Psoas muscle (tissue), 8 donors: ENCODE results near the gene CFAP299. TPM values are rescaled to one million over a fixed set of nuclear protein-coding genes. Genes with fewer than 3 reads are reported as not detected.
"Not testable (repeated sequence)": the region's sequence is repeated elsewhere in the genome, so short reads cannot be mapped to it uniquely, and the experiment has no call there.

ENCODE experiments used
- ATAC-seq, 4 donors: fragments of 200-7000 bp; cut with Tn5 transposase; one replicate each; pipeline ENCODE4 v1.9.1; 2020; ENCODE audit warnings: moderate library complexity in 3 of 4, mild to moderate bottlenecking in 2 of 4
- DNase-seq, 2 donors: peaks; one replicate each; pipeline ENCODE4 v3.0.0-alpha.2; 2020
- H3K27ac ChIP-seq: fragments of 200-600 bp; one replicate; pipeline ENCODE4 v1.8.0; 2022
- H3K27me3 ChIP-seq, 3 donors: fragments of 200-600 bp in 1 of 3; one replicate each; pipeline versions ENCODE4 v1.6.1 to v1.8.0; 2013 to 2022; ENCODE audit warnings: low read length in 2 of 3, mild to moderate bottlenecking in 2 of 3, moderate library complexity in 1 of 3; ENCODE audit not compliant: insufficient read depth in 3 of 3
- H3K36me3 ChIP-seq, 2 donors: fragments of 200-600 bp in 1 of 2; one replicate each; pipeline versions ENCODE4 v1.6.1 to v1.8.0; 2013 to 2022; ENCODE audit warnings: low read depth in 1 of 2, mild to moderate bottlenecking in 1 of 2, moderate library complexity in 1 of 2; ENCODE audit not compliant: insufficient read depth in 1 of 2
- H3K4me1 ChIP-seq: fragments of 200-600 bp; one replicate; pipeline ENCODE4 v1.8.0; 2022
- H3K4me3 ChIP-seq: fragments of 200-600 bp; one replicate; pipeline ENCODE4 v1.8.0; 2022; ENCODE audit warnings: mild to moderate bottlenecking
- H3K9me3 ChIP-seq: fragments of 200-600 bp; one replicate; pipeline ENCODE4 v1.8.0; 2022
- WGBS, 3 donors: extraction: QIAGEN DNeasy Blood & Tissue Kit; methylation state at CpG; one replicate each; pipeline versions ENCODE4 v1.1.6 to v1.1.7; 2013; 5-methylcytosine and 5-hydroxymethylcytosine counted together
- intact Hi-C, 2 donors: fragments of 100-400 bp; cut with DNase I; formaldehyde crosslinking; loops; one replicate each; pipeline versions ENCODE4 v1.11.0 to v1.14.2; 2022
- polyA plus RNA-seq, 3 donors: library from polyadenylated mRNA; stranded (reverse); fragments of 200-250 nt; gene quantifications; one replicate each; pipeline ENCODE4 v1.2.3, GENCODE V29; 2013
- total RNA-seq, 4 donors: library from RNA; stranded (reverse); fragmentation: NEBNext Ultra II Directional in 2 of 4; extraction: Animal tissue kit (Norgen Biotek cat#: 25700) in 2 of 4; gene quantifications; one replicate each; pipeline versions ENCODE4 v1.2.1 to v1.2.4, GENCODE V29; 2021 to 2023
- TF ChIP-seq, protein P1 (sequence below): fragments of 200-600 bp; IDR thresholded peaks from one replicate; pipeline ENCODE4 v1.8.0; 2022; ENCODE audit warnings: antibody characterized with exemption
- donor health status: healthy with polysubstance abuse.
- donor health status: DM: no; HTN: no; CAD: no; lungs with moderate emphysema.
- donor health status: Bipolar disorder and iron deficiency.
- donor health status: healthy.
- donor health status: DM: yes; HTN: yes; CAD: no.
- donor health status: DM: no; HTN: no; CAD: no.
- donor health status: DM: no; HTN: no; CAD: no.
- donor health status: DM: yes; HTN: yes; CAD: no.

The CFAP299 gene
- total and polyA plus RNA-seq, 7 donors = not detected

DNA sequence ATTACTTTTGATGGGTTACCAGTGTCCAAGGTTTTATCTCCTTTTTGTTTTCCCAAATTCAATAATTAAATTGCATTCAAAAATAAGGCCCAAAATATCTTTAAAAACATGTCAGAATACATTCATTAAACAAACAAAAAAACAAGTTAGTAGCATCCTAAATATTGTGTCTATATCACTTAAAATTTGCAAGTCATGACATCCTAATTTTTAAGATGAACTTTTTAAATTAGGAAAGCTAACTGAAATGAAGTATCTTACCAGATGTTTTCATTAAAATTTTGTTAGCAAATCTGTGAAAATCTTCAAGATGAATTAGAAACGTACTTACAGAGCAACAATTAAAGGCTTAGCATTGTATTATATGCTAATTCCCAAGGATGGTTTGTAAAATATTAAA lies 962 bp upstream of the CFAP299 start:
- no peaks in the 10 kb centered on the region for H3K4me1 ChIP-seq
- no peak for DNase-seq
- no peaks in the 10 kb centered on the region for H3K36me3 ChIP-seq
- TF ChIP-seq, protein P1, sequence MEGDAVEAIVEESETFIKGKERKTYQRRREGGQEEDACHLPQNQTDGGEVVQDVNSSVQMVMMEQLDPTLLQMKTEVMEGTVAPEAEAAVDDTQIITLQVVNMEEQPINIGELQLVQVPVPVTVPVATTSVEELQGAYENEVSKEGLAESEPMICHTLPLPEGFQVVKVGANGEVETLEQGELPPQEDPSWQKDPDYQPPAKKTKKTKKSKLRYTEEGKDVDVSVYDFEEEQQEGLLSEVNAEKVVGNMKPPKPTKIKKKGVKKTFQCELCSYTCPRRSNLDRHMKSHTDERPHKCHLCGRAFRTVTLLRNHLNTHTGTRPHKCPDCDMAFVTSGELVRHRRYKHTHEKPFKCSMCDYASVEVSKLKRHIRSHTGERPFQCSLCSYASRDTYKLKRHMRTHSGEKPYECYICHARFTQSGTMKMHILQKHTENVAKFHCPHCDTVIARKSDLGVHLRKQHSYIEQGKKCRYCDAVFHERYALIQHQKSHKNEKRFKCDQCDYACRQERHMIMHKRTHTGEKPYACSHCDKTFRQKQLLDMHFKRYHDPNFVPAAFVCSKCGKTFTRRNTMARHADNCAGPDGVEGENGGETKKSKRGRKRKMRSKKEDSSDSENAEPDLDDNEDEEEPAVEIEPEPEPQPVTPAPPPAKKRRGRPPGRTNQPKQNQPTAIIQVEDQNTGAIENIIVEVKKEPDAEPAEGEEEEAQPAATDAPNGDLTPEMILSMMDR = no peak
- no peak overlapping the region for H3K4me3 ChIP-seq
- no peak overlapping the region for H3K27ac ChIP-seq
- no peak for ATAC-seq
- 38 to 64% (median 51%) methylated on average over 1 of the region's 1 CpG for WGBS, 3 donors
- no peaks in the 10 kb centered on the region for H3K9me3 ChIP-seq
- intact Hi-C loops = no loop called here
- H3K27me3 ChIP-seq = peaks cover 0 to 28% (median 4%) of the 10 kb centered on the region in 3 donors

DNA sequence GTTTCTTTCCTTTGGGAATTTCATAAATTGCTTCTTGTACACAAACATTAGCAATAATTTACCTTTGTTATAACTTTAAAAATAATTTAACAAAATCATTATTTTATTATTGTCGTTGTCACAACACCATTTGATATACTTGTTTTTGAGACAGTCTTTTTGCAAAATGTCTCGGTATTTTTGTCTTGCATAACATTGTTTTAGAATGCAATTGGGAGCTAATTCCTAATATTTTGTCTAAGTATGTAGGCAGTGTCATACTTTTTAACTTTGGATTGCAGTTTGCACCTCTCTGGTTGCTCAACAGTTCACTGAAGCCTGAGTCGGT lies 340 bp upstream of the CFAP299 start:
- TF ChIP-seq, protein P1 = no peak
- intact Hi-C loops = no loop called here
- H3K4me1 ChIP-seq = no peaks in the 10 kb centered on the region
- peak overlapping the region; percentile 72 for H3K4me3 ChIP-seq
- WGBS, 3 donors = 6 to 12% (median 9%) methylated on average over 3 of the region's 3 CpGs
- H3K9me3 ChIP-seq = no peaks in the 10 kb centered on the region
- ATAC-seq = no peak
- no peaks in the 10 kb centered on the region for H3K36me3 ChIP-seq
- H3K27me3 ChIP-seq = peaks cover 0 to 28% (median 4%) of the 10 kb centered on the region in 3 donors
- DNase-seq = no peak
- H3K27ac ChIP-seq = no peak overlapping the region

DNA sequence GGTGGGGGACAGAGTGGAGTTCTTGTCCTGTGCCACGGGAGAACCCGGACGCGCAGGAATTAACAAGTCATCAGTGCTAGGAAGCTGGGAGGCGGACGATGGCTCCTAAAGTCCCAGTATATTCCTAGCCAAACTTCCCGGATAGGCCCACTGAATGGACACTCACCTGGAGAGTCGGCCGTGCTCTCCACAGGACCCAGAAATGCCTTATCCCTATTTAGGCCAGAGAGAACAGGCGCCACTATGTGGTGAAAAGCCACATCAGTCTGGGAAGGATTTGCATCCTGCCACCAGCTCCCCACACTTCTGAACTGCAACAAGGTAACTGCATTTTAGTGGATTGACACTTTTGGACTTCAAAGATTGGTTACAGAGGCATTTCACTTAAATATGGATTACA lies 1.1 kb downstream of the CFAP299 start:
- DNase-seq (no peak), ATAC-seq (no peak)
- H3K36me3 ChIP-seq = no peaks in the 10 kb centered on the region
- peak overlapping the region; percentile 72 for H3K4me3 ChIP-seq
- H3K27me3 ChIP-seq = peaks cover 0 to 28% (median 0%) of the 10 kb centered on the region in 3 donors
- intact Hi-C loops = no loop called here
- TF ChIP-seq, protein P1 = no peak
- no peak overlapping the region for H3K27ac ChIP-seq
- 13 to 18% (median 14%) methylated on average over 10 of the region's 10 CpGs for WGBS, 3 donors
- no peaks in the 10 kb centered on the region for H3K9me3 ChIP-seq
- no peaks in the 10 kb centered on the region for H3K4me1 ChIP-seq

DNA sequence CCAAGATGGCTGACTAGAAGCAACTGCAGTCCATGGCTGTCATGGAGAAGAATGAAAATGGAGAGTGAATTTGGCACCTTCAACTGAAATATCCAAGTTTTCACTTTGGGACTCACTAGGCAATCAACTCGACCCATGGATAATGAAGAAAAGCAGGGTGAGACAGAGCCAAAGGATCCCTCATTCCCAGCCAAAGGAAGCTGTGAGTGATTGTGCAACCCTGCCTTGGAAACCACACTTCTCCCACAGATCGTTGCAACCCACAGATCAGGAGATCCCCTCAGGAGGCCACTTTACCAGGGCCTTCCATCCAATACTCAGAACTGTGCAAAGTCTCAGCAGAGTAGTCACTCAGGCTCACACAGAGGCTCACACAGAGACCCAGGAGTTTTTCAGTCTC lies 4.5 kb downstream of the CFAP299 start:
- no peak for DNase-seq
- Histone ChIP-seq H3K36me3 (no peaks in the 10 kb centered on the region), H3K27ac (no peak overlapping the region), H3K4me1 (no peaks in the 10 kb centered on the region), H3K27me3 (peaks cover 0 to 13% (median 0%) of the 10 kb centered on the region in 3 donors), H3K9me3 (peaks cover 9% of the 10 kb centered on the region), H3K4me3 (no peak overlapping the region)
- intact Hi-C loops = no loop called here
- ATAC-seq = no peak
- TF ChIP-seq, protein P1 = no peak
- WGBS, 3 donors = 24 to 36% (median 29%) methylated on average over 2 of the region's 2 CpGs

DNA sequence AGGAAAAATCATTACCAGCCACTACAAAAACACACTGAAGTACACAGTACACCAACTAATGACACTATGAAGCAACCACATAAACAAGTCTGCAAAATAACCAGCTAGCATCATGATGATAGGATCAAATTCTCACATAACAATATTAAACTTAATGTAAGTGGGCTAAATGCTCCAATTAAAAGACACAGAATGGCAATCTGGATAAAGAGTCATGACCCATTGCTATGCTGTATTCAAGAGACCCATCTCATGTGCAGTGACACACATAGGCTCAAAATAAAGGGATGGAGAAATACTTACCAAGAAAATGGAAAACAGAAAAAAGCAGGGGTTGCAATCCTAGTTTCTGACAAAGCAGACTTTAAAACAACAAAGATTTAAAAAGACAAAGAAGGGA lies 7.2 kb downstream of the CFAP299 start:
- H3K27ac ChIP-seq, H3K36me3 ChIP-seq, ATAC-seq, intact Hi-C loops, DNase-seq, H3K27me3 ChIP-seq, H3K4me3 ChIP-seq, H3K9me3 ChIP-seq, H3K4me1 ChIP-seq: not testable (repeated sequence)
